Keratinocyte (primary cell): ENCODE measurements around the gene PIM3. TPM values are rescaled to one million over a fixed set of nuclear protein-coding genes. Genes with fewer than 3 reads are reported as not detected.
A peak's percentile ranks its signal among the peaks of the same experiment; 100 is the strongest.

Experiments used
- DNase-seq: peaks from one replicate; pipeline ENCODE4 v3.0.0-alpha.2; 2011; ENCODE audit warnings: low read depth, missing footprints, low spot score
- FAIRE-seq: peaks from 2 replicates; lab custom pipeline; 2011; peaks lifted over from hg19 to GRCh38; lab: Jason Lieb, UNC
- H2AFZ ChIP-seq: 2 replicates; pipeline ENCODE4 v1.6.0; 2012; ENCODE audit warnings: low read length, control low read depth, inconsistent platforms; ENCODE audit not compliant: control insufficient read depth
- H3K27ac ChIP-seq: 2 replicates; pipeline ENCODE4 v1.5.1; 2011; ENCODE audit warnings: low read length; ENCODE audit not compliant: control insufficient read depth, insufficient read depth
- H3K27me3 ChIP-seq: 3 replicates; pipeline ENCODE4 v1.6.0; 2011; ENCODE audit warnings: low read length; ENCODE audit not compliant: control insufficient read depth, insufficient read depth; ENCODE audit errors: extremely low read depth
- H3K36me3 ChIP-seq, 2 experiments: 2 replicates in 1 of 2; 3 replicates in 1 of 2; pipeline ENCODE4 v1.5.1; 2011; ENCODE audit warnings: low read length in 2 of 2, mild to moderate bottlenecking in 1 of 2; ENCODE audit not compliant: control insufficient read depth in 2 of 2, insufficient read depth in 2 of 2; ENCODE audit errors: extremely low read depth in 1 of 2
- H3K4me1 ChIP-seq: 3 replicates; pipeline ENCODE4 v1.5.1; 2011; ENCODE audit warnings: low read length; ENCODE audit not compliant: control insufficient read depth, insufficient read depth; ENCODE audit errors: extremely low read depth
- H3K4me2 ChIP-seq: 3 replicates; pipeline ENCODE4 v1.6.0; 2011; ENCODE audit warnings: low read depth, low read length; ENCODE audit not compliant: control insufficient read depth, insufficient read depth; ENCODE audit errors: extremely low read depth
- H3K4me3 ChIP-seq, 3 experiments: fragments of 200-600 bp in 1 of 3; sonication (generic) in 1 of 3; 2 replicates in 2 of 3; 3 replicates in 1 of 3; pipeline ENCODE4 v1.5.1; 2011 to 2016; ENCODE audit warnings: low read length in 3 of 3, mild to moderate bottlenecking in 3 of 3, control low read depth in 2 of 3, inconsistent platforms in 1 of 3, low read depth in 1 of 3, mixed read lengths in 1 of 3, mixed run types in 1 of 3, moderate library complexity in 1 of 3; ENCODE audit not compliant: control insufficient read depth in 2 of 3, insufficient read depth in 2 of 3; ENCODE audit errors: extremely low read depth in 1 of 3
- H3K79me2 ChIP-seq: 2 replicates; pipeline ENCODE4 v1.6.0; 2012; ENCODE audit warnings: low read length; ENCODE audit not compliant: control insufficient read depth, insufficient read depth
- H3K9ac ChIP-seq: 3 replicates; pipeline ENCODE4 v1.6.0; 2011; ENCODE audit warnings: low read length; ENCODE audit not compliant: control insufficient read depth, insufficient read depth; ENCODE audit errors: extremely low read depth
- H3K9me1 ChIP-seq: 3 replicates; pipeline ENCODE4 v1.6.0; 2011; ENCODE audit warnings: low read length; ENCODE audit not compliant: control insufficient read depth, insufficient read depth; ENCODE audit errors: extremely low read depth
- H3K9me3 ChIP-seq: 2 replicates; pipeline ENCODE4 v1.5.1; 2012; ENCODE audit warnings: low read depth, low read length; ENCODE audit not compliant: control insufficient read depth
- H4K20me1 ChIP-seq: 3 replicates; pipeline ENCODE4 v1.6.0; 2011; ENCODE audit warnings: low read length; ENCODE audit not compliant: control insufficient read depth, insufficient read depth; ENCODE audit errors: extremely low read depth
- EZH2 ChIP-seq: IDR thresholded peaks from one replicate; pipeline ENCODE4 v1.6.1; 2012; ENCODE audit warnings: inconsistent platforms, mild to moderate bottlenecking, low read length, moderate library complexity
- dilution Hi-C: fragments of 300-500 bp; cut with MboI; formaldehyde crosslinking; loops from one replicate; pipeline ENCODE4 v1.7.0; 2020; ENCODE audit warnings: low sequenced_read_pairs; ENCODE audit not compliant: extremely low pct_ligation_motif_present
- polyA minus RNA-seq, 3 experiments: library from RNA; depleted of rRNA, polyadenylated mRNA; stranded (reverse); fragments of >200 nt; gene quantifications; 1 replicate in 1 of 3; 2 replicates in 1 of 3; 3 replicates in 1 of 3; pipeline ENCODE4 v1.2.3, GENCODE V29; 2011
- polyA plus RNA-seq, 5 experiments: library from polyadenylated mRNA; depleted of rRNA in 3 of 5; stranded (reverse) in 3 of 5; stranded (forward) in 1 of 5; unstranded in 1 of 5; fragments of >200 nt; gene quantifications; 1 replicate in 1 of 5; 2 replicates in 3 of 5; 3 replicates in 1 of 5; pipeline versions ENCODE4 v1.2.1 to v1.2.3, GENCODE V29; 2011 to 2012; ENCODE audit warnings: missing spikeins in 2 of 5, low read depth in 1 of 5, low replicate concordance in 1 of 5
- TF ChIP-seq, protein P1 (sequence below), 3 experiments: IDR thresholded peaks in 1 of 3; conservative IDR thresholded peaks in 1 of 3; optimal IDR thresholded peaks in 1 of 3; 2 replicates in 2 of 3; 3 replicates in 1 of 3; pipeline versions ENCODE3 to v1.5.1; 2011; ENCODE audit warnings: low read length in 3 of 3, mild to moderate bottlenecking in 3 of 3, moderate library complexity in 2 of 3, control low read depth in 1 of 3, inconsistent platforms in 1 of 3; ENCODE audit not compliant: insufficient read depth in 2 of 3; ENCODE audit errors: extremely low read depth in 1 of 3

The PIM3 gene
- 3.4 to 6.5 TPM (median 4.8 TPM) in 3 replicates for polyA plus RNA-seq
- 3.3 TPM for polyA plus RNA-seq (2011; ENCODE audit: low read depth)
- polyA plus RNA-seq (2011; cell fraction: cytosol; rRNA removed) = 2.7 and 6.4 TPM in 2 replicates
- polyA plus RNA-seq (2011; cell fraction: nucleus; rRNA removed) = 8.9 and 11.7 TPM in 2 replicates
- polyA plus RNA-seq (2012; ENCODE audit: low replicate concordance) = 7.8 and 20.0 TPM in 2 replicates
- 1.6 to 4.4 TPM (median 2.3 TPM) in 3 replicates for polyA minus RNA-seq
- polyA minus RNA-seq (2011; cell fraction: cytosol; rRNA and poly(A)+ RNA removed) = 10.7 TPM
- 5.5 and 8.2 TPM in 2 replicates for polyA minus RNA-seq (2011; cell fraction: nucleus; rRNA and poly(A)+ RNA removed)

DNA sequence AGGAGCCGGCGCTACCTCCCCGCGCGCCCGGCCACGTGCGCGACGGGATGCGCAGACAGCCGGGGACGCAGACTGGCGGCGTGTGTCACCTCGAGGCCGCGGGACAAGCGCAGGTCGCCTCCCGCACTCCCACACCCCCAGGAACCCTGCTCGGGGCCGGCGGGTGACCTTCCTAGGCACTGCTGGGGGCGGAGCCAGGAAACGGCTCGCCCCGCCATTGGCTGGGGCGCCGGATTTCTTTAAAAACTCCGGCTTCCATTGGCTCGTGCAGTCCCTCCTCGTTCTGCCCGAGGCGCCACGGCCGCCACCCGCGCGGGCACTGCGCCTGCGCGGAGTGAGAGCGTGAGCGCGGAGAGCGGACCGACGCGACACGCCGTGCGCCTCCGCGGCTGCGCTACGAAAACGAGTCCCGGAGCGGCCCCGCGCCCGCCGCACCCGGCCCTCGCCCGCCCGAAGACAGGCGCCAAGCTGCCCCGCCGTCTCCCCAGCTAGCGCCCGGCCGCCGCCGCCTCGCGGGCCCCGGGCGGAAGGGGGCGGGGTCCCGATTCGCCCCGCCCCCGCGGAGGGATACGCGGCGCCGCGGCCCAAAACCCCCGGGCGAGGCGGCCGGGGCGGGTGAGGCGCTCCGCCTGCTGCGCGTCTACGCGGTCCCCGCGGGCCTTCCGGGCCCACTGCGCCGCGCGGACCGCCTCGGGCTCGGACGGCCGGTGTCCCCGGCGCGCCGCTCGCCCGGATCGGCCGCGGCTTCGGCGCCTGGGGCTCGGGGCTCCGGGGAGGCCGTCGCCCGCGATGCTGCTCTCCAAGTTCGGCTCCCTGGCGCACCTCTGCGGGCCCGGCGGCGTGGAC lies at the start of gene PIM3:
Gene PIM3 (plus strand): TSS at position 614 of the 846 bp plus-strand sequence. CDS start 176 bp downstream, at position 790.
- peaks cover 10 to 16% of the 10 kb centered on the region in 2 experiments for H3K36me3 ChIP-seq
- dilution Hi-C loops = no loop called here
- no peaks in the 10 kb centered on the region for H3K9me1 ChIP-seq
- H3K4me3 ChIP-seq = peak within 1 kb of the TSS; percentile 66 to 79 (median 76)
- no peaks in the 10 kb centered on the region for H3K27me3 ChIP-seq
- H3K4me1 ChIP-seq = peaks cover 18% of the 10 kb centered on the region
- DNase-seq (peak; percentile 74), FAIRE-seq (no peak)
- no peaks in the 10 kb centered on the region for H3K9me3 ChIP-seq
- H3K27ac ChIP-seq = peak within 1 kb of the TSS; percentile 81
- H3K79me2 ChIP-seq = peaks cover 23% of the 10 kb centered on the region
- H2AFZ ChIP-seq = peak within 1 kb of the TSS; percentile 53
- H3K4me2 ChIP-seq = peak within 1 kb of the TSS; percentile 82
- H4K20me1 ChIP-seq = peaks cover 6% of the 10 kb centered on the region
- H3K9ac ChIP-seq = peak within 1 kb of the TSS; percentile 88
- TF ChIP-seq, protein P1, sequence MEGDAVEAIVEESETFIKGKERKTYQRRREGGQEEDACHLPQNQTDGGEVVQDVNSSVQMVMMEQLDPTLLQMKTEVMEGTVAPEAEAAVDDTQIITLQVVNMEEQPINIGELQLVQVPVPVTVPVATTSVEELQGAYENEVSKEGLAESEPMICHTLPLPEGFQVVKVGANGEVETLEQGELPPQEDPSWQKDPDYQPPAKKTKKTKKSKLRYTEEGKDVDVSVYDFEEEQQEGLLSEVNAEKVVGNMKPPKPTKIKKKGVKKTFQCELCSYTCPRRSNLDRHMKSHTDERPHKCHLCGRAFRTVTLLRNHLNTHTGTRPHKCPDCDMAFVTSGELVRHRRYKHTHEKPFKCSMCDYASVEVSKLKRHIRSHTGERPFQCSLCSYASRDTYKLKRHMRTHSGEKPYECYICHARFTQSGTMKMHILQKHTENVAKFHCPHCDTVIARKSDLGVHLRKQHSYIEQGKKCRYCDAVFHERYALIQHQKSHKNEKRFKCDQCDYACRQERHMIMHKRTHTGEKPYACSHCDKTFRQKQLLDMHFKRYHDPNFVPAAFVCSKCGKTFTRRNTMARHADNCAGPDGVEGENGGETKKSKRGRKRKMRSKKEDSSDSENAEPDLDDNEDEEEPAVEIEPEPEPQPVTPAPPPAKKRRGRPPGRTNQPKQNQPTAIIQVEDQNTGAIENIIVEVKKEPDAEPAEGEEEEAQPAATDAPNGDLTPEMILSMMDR (optimal IDR thresholded peaks at IDR 0.05 in 1 of 3, IDR thresholded peaks at IDR 0.05 in 1 of 3, conservative IDR thresholded peaks at IDR 0.05 in 1 of 3; ENCODE audit: extremely low read depth in 1 of 3, insufficient read depth in 2 of 3, low read length in 3 of 3) = no peak
- TF ChIP-seq EZH2 = no peak

DNA sequence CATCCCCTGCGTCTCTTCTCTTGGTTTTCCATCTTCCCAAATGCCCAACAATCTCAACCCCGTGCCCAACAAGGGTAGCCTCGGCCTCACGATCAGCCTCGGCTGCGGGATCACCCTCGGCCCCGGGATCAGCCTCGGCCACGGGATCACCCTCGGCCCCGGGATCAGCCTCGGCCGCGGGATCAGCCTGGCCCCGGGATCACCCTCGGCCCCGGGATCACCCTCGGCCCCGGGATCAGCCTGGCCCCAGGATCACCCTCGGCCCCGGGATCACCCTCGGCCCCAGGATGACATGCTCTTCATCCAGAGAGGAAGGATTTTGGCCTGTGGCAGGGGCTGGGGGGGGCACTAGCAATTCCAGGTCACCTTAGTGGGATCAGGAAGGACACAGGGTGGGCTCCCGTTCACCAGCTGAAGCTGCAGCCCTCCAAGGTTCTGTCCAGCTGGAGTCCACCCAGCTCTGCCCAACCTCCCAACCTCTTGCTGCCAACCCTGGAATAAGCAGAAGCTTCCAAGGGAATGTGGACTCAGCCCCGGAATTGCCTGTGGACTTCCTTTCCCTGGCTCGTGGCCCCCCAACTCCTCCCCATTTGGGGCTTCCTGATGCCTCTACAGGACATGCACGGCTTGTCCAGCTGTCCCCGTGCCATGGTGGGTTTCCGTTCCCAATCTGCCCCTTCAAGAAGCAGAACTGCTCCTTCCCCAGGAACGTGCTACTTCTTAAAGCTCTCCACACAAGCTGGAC lies 48.5 kb upstream of the PIM3 start:
- Histone ChIP-seq H3K9ac (no peak overlapping the region), H3K4me3 (no peak overlapping the region), H3K4me2 (no peak overlapping the region), H3K36me3 (peaks cover 5 to 13% of the 10 kb centered on the region in 2 experiments), H3K79me2 (peaks cover 6% of the 10 kb centered on the region), H3K9me1 (no peaks in the 10 kb centered on the region), H3K27me3 (no peaks in the 10 kb centered on the region), H2AFZ (no peak overlapping the region), H3K27ac (no peak overlapping the region), H3K9me3 (no peaks in the 10 kb centered on the region), H4K20me1 (no peaks in the 10 kb centered on the region), H3K4me1 (peaks cover 2% of the 10 kb centered on the region)
- TF ChIP-seq, protein P1 (optimal IDR thresholded peaks at IDR 0.05 in 1 of 3, IDR thresholded peaks at IDR 0.05 in 1 of 3, conservative IDR thresholded peaks at IDR 0.05 in 1 of 3; ENCODE audit: extremely low read depth in 1 of 3, insufficient read depth in 2 of 3, low read length in 3 of 3) = no peak
- TF ChIP-seq EZH2 = no peak
- dilution Hi-C loops = no loop called here
- DNase-seq (no peak), FAIRE-seq (no peak)
